HG02642 (cell line): ENCODE data around the gene FRMD1.
"Not testable (repeated sequence)": the region's sequence is repeated elsewhere in the genome, so short reads cannot be mapped to it uniquely, and the experiment has no call there.

Source experiments
- ATAC-seq: cut with Tn5 transposase; IDR thresholded peaks from one replicate; pipeline ENCODE4 v1.9.1; 2021; ENCODE audit warnings: mild to moderate bottlenecking; ENCODE audit not compliant: unreplicated experiment, poor library complexity

Gene FRMD1

DNA sequence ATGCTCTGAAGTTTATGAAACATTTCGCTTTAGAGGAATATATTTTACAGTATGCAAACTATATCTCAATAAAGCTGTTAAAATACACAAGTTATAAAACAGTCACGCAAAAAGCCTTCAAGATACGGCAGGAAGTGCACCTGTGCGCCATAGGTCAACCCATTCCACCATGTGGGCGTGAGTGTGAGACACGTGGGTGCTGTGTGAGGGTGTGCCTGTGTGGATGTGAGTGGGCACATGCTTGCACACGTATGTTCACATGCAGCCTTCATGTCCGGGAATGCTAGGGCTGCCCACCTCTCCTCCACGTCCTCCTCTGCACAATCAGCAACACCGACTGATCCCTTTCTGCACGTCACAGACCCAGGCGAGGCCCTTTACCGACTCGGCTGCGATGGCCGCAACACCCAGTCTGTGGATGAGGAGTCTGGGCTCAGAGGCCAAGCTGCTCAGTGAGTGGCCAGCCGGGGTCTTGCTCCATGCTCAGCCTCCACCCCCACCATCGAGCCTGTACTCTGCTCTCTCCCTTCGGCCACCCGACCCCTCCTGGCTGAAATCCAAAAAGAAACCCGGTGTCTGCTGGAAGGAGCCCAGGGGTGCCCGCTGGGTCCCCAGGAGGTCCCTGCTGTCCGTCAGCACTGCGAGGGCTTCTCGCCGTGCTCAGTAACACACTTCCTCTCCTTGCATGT, 3.0 kb upstream of the FRMD1 start:
- no peak for ATAC-seq

DNA sequence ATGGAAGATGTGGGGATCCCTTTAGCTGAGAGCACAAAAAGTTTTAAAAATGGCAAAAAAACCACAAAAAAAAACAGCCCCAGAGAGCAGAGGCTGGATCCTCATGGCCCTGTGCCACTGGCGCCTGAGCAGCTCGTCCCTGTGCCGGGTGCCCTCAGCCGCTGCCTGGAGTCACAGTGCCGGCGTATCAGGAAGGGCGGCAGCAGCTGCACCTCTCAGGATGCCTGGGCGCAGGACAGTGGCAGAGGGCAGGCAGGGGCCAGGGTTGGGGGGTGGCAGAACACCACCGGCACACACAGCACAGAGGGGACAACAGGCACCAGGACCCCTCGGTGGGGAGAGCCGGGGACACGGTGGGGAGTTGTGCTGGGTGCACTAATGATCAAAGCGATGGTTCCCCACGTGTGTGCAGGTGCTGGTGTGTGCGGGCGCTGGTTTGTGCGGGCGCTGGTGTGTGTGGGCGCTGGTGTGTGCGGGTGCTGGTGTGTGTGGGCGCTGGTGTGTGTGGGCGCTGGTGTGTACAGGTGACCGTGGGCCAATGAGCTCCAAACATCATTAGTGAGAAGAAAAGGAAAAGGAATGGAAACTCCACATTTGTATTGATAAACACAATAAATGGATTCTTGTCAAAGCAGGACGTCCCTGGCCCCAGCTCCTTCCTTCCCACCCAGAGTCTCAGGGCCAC, 1.5 kb upstream of the FRMD1 start:
- no peak for ATAC-seq

DNA sequence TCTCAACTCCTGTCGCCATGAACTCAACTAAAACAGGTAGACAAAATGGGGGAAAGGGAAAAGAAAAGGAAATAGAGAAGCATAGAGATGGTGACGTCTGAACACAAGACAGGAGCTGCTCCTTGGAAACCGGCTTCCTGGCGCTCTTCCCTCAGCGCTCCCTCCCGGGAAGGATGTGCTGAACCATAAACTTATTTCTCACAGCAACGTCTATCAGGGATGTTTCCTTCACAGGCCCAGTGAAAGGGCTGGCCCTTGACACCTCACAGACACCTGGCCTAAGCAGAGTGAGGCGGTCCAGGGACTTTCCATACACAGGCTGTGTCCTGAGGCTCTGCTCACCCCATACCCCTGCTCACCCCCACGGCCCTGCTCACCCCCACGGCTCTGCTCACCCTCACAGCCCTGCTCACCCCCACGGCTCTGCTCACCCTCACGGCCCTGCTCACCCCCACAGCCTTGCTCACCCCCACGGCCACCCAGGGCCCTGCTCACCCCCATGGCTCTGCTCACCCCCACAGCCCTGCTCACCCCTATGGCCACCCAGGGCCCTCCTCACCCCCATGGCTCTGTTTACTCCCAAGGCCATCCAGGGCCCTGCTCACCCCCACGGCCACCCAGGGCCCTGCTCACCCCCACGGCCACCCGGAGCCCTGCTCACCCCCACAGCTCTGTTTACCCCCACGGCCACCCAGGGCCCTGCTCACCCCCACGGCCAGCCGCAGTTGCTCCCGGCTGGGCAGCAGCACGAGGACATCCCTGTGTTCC, 653 bp downstream of the FRMD1 start:
- ATAC-seq, result no peak

DNA sequence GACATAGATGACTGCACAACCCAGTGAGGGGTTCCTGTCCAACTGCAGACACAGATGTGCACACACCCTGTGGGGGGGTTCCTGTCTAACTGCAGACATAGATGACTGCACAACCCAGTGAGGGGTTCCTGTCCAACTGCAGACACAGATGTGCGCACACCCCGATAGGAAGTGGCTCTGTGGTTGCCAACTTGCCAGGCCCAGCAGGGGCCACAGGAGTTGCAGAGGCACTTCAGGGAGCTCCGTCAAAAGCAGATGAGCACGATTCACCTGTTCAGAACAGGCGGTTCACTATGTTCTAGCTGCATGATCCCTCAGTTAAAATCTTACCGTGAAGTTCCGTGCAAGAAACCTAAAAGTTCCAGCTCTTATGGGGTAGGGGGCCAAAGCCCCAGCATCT, 1.6 kb downstream of the FRMD1 start:
- ATAC-seq, result not testable (repeated sequence)

DNA sequence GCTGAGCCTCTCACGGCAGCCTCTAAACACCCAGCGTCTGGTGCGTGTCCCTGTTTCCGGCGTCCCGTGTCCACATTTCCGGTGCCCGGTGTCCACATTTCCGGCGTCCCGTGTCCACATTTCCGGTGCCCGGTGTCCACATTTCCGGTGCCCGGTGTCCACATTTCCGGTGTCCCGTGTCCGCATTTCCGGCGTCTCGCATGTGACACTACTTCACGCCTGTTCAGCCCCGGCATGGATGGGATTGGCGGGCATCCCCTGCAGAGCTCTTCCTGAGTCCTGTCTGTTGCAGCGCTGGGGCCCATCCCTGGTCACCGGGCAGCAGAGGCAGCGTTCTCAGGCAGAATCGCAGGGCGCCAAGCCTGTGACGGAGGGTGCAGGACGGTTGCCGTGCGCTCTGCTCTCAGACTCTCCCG, 3.2 kb downstream of the FRMD1 start:
- ATAC-seq, result no peak

DNA sequence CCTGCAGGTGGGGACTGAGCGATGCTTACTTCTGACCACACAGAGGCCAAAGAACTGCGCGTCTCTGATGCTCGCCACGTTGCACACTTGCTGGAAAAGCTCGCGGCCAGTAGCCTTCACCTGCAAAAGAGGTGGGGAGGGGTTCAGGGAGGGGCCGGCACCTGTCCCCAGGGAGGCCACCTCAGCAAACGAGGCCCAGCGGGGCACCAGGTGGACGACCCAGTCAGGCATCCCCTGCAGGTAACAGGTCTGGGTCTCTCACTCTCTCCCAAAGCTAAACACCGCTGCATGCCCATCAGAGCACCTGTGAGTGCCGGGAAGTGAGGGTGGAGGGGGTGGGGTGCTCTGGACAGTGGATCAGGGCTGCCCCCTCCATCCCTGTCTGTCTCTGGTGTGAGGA, 3.8 kb downstream of the FRMD1 start:
- ATAC-seq, result no peak

DNA sequence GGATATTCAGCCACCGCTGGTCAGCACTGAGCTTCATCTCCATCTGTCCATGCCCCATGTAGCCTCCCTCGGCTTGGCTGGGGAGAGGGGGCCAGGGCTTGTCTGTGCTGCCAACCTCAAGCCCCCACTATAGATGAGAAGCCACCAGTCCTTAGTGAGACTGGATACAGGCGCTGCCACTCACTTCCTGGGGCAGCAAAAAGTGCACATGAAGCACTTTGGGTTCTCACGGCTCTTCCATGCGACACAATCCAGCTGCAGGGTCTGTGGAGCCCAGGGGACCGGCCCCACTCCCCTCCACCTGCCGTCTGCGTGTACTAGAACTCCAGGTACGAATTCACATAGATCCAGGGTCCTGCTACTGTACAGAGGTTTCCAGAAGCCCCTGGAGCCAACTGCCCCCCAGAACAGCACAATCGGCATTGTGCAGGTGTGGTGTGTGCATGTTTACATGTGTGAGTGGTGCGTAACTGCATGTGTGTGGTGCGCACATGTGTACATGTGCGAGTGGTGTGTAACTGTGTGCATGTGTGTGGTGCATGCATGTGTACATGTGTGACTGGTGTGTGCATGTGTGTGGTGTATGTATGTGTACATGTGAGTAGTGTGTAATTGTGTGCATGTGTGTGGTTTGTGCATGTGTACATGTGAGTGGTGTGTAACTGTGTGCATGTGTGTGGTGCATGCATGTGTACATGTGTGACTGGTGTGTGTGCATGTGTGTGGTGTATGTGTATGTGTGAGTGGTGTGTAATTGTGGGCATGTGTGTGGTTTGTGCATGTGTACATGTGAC, 4.9 kb downstream of the FRMD1 start:
- no peak for ATAC-seq

DNA sequence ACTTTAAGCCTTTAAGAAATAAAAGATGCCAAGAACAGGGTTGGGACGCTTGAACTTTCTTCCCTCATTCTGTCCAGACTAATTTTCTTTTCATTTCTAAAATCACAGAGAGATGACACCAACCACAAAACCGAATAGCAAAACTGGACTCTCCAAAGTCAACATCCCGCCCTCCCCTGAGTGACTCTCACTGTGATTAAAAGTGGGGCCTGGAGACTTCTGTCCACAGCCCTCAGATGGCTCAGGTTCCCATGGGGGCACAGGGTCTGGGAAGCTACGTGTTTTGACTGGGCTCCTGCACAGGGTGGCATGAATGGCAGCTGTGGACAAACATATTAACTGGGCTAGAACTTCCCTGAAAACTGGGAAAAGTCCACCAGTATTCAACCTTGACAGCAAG, 6.3 kb downstream of the FRMD1 start:
- no peak for ATAC-seq

DNA sequence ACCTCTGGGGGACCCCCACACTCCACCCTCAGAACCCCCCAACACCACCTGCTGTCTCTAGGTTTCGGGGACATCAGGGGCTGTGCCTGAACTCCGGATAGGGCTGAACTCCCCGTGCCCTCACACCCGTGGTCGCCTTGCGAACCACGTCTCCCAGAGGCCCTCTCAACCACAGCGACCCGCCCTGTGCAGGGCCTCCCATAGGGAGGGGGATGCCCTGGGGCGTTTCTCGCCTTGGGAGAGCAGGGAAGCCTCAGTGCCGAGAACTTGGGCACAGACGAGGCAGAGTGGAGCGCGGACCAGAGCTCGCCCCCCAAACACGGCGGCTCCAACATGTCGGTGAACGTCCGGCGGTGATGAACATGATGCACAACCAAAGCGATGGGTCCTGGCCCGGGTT, 6.8 kb downstream of the FRMD1 start:
- no peak for ATAC-seq

DNA sequence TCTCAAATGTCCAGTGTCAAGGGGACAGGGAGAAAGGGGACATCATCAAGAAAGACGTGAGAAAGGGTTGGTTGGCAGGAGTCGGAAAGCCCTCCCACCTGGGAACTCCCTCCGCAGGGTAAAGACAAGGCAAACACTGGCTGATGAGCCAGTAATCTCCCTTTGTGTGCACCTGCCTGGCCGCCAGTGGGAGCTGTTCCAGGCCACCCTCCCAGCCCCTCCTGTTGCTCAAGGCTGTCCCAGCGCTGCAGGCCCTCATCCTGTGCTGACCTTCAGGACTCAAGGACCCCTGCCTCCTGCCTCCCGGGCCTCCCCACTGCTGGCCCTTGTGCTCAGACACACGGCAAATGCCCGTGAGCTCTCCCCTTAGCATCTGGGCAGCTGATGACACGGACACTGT, 7.4 kb downstream of the FRMD1 start:
- no peak for ATAC-seq

DNA sequence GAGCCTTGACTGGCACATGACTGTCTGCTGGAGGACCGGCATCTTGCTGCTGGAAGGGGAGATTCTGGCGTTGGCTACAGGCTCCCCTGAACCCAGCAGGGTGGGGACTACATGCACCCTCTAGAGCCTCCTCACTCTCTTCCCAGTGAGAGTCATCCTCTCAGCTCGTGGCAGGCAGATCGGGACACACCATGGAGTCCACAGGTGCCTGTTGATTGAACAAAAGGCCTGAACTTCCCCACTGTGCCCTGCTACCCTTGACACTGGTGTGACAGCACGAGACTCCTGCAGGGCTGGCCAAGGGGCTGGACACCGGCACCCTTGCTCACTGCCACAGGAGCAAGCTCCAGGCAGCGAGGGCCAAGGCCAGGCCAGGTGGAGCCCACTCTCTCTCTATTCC, 8.2 kb downstream of the FRMD1 start:
- no peak for ATAC-seq

DNA sequence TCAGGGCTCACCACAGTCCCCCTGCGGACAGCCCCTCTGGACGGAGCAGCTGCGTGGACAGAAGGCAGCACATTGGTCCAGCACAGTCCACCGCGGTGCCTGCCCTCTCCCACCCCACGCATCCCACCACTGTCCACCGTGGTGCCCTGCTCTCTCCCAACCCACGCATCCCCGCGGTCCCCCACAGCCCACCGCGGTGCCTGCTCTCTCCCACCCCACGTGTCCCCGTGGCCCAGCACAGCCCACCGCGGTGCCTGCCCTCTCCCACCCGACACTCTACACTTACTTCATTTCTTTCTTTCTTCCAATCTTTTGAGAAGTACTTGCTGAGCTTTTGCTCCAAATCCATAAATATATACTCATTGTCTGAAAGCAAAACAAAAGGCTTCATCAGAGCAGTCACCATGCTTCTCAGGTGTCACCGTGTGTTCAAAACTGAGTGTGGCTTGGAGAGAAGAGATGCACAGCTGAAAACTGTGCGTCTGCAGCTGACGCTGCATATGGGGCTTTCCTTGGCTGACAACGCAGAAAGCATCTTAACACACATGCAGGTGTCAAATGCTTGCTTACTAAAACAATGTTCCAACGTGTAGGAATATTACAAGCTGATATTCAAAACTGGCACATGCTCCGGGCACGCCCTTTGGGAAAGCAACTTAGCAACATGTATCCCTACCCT, 11.8 kb downstream of the FRMD1 start:
- no peak for ATAC-seq

DNA sequence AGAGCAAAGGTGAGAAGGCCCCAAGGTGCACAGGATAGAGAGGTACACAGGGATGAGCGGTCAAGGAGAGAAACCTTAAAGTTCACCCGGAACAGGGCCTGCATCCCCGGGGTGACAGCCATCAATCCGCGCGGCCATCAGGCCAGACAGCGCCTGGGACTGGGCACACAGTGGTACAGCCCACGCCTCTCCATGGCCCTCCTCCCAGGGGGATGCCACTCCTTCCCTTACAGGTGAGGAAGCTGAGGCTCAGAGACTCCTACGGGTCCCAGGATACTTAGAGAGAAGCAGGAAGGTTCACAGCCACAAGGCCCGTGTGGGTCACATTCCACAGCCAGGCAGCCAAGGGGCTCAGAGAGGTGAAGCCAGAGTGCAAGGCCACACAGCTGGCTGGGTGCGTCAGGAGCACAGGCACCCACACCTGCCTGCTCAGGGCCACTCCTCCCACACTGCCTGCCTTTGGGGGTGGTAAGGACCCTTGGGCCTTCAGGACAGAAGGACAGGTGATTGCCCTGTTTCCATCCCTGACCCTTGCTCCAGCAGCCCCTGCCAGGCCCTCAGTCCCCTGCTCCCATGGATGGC, 14.7 kb downstream of the FRMD1 start:
- no peak for ATAC-seq

DNA sequence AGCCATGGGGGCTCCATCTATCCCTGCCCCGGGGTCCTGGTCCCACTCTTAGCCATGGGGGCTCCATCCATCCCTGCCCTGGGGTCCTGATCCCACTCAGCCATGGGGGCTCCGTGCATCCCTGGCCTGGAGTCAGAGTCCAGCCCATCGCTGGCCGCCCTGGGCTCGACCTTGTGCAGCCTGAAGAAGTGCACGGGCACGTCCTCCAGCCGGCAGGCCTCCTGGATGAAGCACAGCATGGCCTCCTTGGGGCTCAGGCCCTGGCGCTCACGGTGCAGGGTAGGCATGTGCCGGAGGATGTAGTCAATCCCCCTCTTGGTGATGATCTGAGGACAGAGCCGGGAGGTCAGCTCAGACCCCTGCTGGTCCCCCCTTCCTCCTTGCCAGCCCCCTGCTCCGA, 15.6 kb downstream of the FRMD1 start:
- ATAC-seq, result no peak

DNA sequence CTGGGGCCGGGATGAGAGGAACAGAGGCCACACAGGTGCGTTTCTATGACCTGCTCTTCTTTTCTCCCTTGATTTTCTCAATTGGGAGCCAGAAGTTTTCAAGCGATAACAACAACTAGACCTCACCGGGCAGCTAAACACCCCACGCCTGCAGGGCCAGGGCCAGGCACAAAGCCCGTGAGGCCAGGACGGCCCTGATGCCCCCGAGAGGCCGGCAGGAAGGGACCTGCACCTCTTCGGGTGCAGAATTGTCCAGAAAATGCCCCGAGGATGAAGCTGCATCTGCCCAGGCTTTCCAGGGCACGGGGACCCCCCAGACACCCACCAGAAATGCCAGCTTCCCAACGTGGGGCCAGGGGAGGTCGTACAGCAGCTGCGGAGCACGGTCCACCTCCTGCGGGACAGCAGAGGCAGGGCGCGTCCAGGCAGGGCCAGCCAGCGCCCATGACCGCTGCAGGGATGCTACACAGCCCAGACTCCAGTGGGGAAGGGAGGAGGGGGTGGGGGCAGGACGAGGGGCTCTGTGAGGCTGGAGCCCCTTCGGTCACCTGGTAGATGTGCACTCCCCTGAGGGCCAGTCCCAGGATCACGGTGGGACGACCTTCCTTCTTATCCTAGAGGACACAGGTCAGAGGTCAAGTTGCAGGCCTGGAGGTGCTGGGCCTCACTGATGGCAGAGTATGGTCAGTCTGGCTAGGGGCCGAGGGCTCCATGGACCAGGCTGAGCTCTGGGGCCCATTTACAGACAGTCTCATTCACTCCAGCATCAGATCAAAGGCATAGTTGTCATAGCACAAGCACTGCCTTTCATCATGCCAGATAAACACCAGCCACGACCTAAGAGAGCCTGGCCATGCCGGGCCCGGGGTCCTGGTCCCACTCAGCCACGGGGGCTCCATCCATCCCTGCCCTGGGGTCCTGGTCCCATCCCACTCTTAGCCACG, 16.4 kb downstream of the FRMD1 start:
- no peak for ATAC-seq

DNA sequence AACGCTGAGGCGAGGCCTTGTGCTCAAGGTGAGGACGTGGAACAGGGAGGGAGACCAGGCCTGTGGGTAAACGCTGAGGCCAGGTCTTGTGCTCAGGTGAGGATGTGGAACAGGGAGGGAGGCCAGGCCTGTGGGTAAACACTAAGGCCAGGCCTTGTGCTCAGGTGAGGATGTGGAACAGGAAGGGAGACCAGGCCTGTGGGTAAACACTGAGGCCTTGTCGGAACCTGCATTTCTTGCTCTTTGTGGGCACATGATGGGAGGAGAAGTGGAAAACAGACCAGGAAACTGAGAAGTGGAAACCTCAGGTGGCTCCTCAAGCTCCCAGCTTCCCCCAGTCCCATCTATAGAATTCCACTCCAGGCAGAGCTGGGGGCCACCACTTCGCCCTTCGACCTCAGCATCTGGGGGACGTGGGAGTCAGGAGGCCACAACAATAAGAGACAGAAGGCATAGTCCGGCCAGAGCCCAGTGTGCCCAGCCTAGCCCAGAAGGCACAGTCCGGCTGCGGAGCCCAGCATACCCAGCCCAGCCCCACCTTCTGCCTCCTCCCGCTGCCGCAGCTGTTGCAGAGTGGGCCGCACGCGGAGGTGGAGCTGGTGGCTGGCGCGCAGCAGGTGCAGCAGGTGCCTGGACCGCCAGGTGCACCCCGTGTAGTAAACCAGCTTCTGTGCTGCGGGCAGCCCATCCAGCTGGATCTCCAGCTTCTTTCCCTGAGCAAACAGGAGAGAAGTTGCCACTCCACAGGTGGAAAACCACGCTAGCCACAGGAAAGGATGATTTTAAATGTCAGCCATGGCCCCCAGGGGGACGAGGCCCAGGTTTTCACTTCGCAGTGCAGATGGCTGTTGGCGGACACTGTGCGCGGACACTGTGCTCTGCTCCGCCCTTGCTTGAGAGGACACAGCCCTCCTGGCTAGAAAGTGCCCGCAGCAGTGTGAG, 17.5 kb downstream of the FRMD1 start:
- ATAC-seq, result no peak

DNA sequence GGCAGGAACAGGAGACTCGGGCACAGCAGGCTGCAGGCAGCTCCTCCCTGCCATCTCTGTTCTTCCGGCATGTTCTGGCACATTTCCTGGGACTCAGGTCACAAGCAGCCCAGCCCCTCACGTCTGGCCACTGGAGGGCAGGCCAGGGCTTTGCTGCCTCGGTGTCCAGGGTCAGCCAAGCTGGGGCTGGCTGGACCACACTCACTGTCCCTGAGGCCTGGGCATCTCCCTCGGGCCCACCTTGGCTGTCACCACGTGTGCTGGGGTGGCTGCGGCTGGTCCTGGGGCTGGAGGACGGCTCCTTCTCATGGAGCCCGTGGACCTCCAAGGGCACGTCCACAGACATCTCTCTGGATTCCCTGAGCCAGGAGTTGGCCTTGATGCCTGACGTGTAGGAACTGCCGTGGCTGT, 18.5 kb downstream of the FRMD1 start:
- ATAC-seq, result no peak
